Prostate gland (tissue), 2 donors: Measurements from ENCODE around the gene BEAN1. TPM values are rescaled to one million over a fixed set of nuclear protein-coding genes. Genes with fewer than 3 reads are reported as not detected.

ENCODE experiments used
- DNase-seq: peaks from one replicate; pipeline ENCODE4 v3.0.0-alpha.2; 2019; ENCODE audit warnings: low spot score
- H3K27ac ChIP-seq, 2 donors: fragments of 200-600 bp; sonication (generic); 2 replicates each; pipeline ENCODE4 v1.5.1; 2017 to 2019
- H3K27me3 ChIP-seq: fragments of 200-600 bp; sonication (generic); replicated peaks from 2 replicates; pipeline ENCODE4 v1.5.1; 2019; ENCODE audit not compliant: insufficient read depth
- H3K36me3 ChIP-seq, 2 donors: fragments of 200-600 bp; sonication (generic); 1 replicate in 1 of 2; 2 replicates in 1 of 2; pipeline versions ENCODE4 v1.5.1 to v1.8.1; 2017 to 2019
- H3K4me1 ChIP-seq: fragments of 200-600 bp; sonication (generic); replicated peaks from 2 replicates; pipeline ENCODE4 v1.5.1; 2019
- H3K4me3 ChIP-seq, 2 donors: fragments of 200-600 bp; sonication (generic); 2 replicates each; pipeline ENCODE4 v1.5.1; 2017 to 2019
- H3K9me3 ChIP-seq: fragments of 200-600 bp; sonication (generic); 2 replicates; pipeline ENCODE4 v1.5.1; 2017
- POLR2A ChIP-seq: fragments of 450-650 bp; IDR thresholded peaks from one replicate; pipeline ENCODE4 v1.6.1; 2016; ENCODE audit warnings: antibody characterized with exemption, mild to moderate bottlenecking
- POLR2AphosphoS5 ChIP-seq: sonication (generic); formaldehyde crosslinking; IDR thresholded peaks from one replicate; pipeline ENCODE4 v1.6.1; 2017; ENCODE audit warnings: antibody characterized with exemption
- WGBS: methylation state at CpG from one replicate; pipeline ENCODE4 v1.1.5; 2018; 5-methylcytosine and 5-hydroxymethylcytosine counted together
- intact Hi-C: fragments of 100-400 bp; cut with DNase I; formaldehyde crosslinking; loops from one replicate; pipeline ENCODE4 v1.14.2; 2022
- total RNA-seq, 2 donors: library from RNA; depleted of rRNA; stranded (reverse); fragments of >200 nt; gene quantifications; one replicate each; pipeline ENCODE4 v1.1.0, GENCODE V29; 2016
- TF ChIP-seq, protein P1 (sequence below), 4 experiments: fragments of 200-600 bp in 2 of 4; fragments of 450-650 bp in 2 of 4; sonication (generic) in 2 of 4; IDR thresholded peaks; 1 replicate in 3 of 4; 2 replicates in 1 of 4; pipeline ENCODE4 v1.5.1; 2016 to 2019; ENCODE audit warnings: antibody characterized with exemption in 4 of 4, mild to moderate bottlenecking in 2 of 4, moderate library complexity in 2 of 4

The BEAN1 gene
- total RNA-seq, 2 donors from 2014 or later, result 0.14 to 0.51 TPM

DNA sequence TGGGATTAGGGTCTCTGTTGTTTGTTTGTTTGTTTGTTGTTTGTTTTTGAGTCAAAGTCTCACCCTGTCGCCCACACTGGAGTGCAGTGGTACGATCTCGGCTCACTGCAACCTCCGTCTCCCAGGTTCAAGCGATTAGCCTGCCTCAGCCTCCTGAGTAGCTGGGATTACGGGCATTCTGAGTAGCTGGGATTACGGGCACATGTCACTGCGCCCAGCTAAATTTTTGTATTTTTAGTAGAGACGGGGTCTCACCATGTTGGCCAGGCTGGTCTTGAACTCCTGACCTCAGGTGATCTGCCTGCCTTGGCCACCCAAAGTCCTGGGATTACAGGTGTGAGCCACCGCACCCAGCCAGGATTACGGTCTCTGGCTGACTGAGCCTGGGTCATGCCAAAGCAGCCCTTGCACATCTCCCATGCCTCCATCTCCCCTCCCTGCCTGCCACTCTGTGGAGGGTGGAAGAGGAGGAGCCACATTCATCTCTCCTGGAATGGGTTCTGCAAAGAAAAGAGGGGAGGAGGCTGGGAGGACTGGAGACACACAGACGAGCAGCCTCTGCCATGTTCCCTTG lies 59.2 kb downstream of the BEAN1 start:
- TF ChIP-seq POLR2AphosphoS5, result no peak
- TF ChIP-seq POLR2A, result no peak
- TF ChIP-seq, protein P1, sequence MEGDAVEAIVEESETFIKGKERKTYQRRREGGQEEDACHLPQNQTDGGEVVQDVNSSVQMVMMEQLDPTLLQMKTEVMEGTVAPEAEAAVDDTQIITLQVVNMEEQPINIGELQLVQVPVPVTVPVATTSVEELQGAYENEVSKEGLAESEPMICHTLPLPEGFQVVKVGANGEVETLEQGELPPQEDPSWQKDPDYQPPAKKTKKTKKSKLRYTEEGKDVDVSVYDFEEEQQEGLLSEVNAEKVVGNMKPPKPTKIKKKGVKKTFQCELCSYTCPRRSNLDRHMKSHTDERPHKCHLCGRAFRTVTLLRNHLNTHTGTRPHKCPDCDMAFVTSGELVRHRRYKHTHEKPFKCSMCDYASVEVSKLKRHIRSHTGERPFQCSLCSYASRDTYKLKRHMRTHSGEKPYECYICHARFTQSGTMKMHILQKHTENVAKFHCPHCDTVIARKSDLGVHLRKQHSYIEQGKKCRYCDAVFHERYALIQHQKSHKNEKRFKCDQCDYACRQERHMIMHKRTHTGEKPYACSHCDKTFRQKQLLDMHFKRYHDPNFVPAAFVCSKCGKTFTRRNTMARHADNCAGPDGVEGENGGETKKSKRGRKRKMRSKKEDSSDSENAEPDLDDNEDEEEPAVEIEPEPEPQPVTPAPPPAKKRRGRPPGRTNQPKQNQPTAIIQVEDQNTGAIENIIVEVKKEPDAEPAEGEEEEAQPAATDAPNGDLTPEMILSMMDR (IDR thresholded peaks at IDR 0.05), result no peak
- 92% methylated on average over 12 of the region's 12 CpGs for WGBS
- DNase-seq, result no peak
- no peak overlapping the region for H3K4me3 ChIP-seq
- no peaks in the 10 kb centered on the region for H3K4me1 ChIP-seq
- H3K27me3 ChIP-seq, result no peaks in the 10 kb centered on the region
- H3K9me3 ChIP-seq, result no peaks in the 10 kb centered on the region
- no peaks in the 10 kb centered on the region for H3K36me3 ChIP-seq
- H3K27ac ChIP-seq, result no peak overlapping the region
- intact Hi-C loops, result no loop called here

DNA sequence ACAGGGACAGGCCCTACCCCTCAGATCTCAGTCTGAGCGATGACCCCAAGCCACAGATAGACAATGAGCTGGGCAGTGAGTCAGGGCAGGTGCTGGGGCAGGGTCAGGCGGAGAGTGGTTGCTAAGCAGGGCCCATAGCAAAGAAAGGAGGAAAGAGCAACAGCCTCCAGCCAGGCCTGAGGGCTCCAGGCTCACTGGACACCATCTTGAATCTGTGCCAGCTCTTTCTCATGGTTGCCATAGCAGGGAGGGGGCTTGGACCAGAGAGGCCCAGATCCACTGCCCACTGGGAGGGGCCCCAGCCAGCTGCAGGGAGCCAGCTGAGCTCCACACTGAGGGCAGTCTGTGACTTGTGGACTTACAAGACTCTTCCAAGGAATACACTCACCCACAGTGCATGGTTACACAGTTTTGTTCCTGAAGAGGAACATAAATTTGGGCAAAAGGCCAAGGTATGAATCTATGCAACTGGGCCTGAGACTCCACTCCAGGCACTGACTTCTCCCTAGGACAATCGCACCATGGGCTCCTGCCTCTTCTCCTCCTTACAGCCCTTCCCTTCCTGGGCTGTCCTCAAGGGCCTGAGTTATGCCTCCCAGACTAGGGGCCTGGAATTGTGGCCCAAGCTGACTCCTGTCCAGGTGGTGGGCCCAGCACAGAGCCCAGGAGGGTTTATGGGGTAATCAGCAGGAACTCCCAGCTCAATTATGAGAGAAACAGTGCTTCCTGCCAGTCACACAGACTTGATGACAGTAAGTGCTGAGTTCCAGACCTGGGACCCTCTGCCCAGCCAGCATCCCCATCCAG lies 59.9 kb downstream of the BEAN1 start:
- no peak overlapping the region for H3K4me3 ChIP-seq
- no peak overlapping the region for H3K27ac ChIP-seq
- no peaks in the 10 kb centered on the region for H3K27me3 ChIP-seq
- H3K9me3 ChIP-seq, result no peaks in the 10 kb centered on the region
- TF ChIP-seq, protein P1 (IDR thresholded peaks at IDR 0.05), result no peak
- no peak for TF ChIP-seq POLR2AphosphoS5
- TF ChIP-seq POLR2A, result no peak
- H3K36me3 ChIP-seq, result no peaks in the 10 kb centered on the region
- intact Hi-C loops, result no loop called here
- WGBS, result 77% methylated on average over 3 of the region's 3 CpGs
- no peak for DNase-seq
- no peaks in the 10 kb centered on the region for H3K4me1 ChIP-seq

DNA sequence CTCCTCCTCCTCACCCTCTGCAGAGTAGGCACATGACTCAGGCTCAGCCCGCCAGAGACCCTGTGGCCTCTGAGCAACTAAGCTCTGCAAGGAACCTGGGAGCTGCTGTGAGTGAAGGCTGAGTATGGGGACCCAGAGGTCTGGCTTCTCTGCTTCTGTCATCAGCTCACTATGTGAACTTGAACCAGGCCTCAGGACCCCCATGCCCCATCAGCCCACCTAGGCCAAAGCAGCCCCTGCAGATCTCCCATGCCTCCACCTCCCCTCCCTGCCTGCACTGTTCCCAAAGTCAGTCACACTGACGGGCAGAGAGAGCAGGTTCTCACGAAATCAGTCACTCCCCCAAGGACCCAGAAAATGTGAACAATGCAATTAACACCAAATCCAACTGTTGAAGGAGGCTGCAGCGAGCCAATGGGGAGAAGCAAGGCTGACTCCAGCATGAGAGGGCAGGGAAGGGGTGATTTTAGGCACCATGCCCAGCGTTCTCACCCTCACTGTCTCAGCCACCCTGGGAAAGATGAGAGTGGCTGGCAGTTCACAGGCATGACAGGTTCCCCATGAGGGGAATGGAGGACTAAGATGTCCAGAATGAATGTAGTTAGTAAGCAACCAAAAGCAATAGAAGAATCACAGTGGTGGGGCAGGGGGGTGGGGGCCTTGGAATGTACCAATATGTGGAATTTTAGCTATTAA lies 60.6 kb downstream of the BEAN1 start:
- TF ChIP-seq, protein P1 (IDR thresholded peaks at IDR 0.05), result no peak
- TF ChIP-seq POLR2AphosphoS5 (no peak), POLR2A (no peak)
- H3K4me3 ChIP-seq, result no peak overlapping the region
- intact Hi-C loops, result no loop called here
- 79% methylated on average over 5 of the region's 5 CpGs for WGBS
- no peak overlapping the region for H3K27ac ChIP-seq
- no peak for DNase-seq
- no peaks in the 10 kb centered on the region for H3K27me3 ChIP-seq
- no peaks in the 10 kb centered on the region for H3K9me3 ChIP-seq
- no peaks in the 10 kb centered on the region for H3K4me1 ChIP-seq
- no peaks in the 10 kb centered on the region for H3K36me3 ChIP-seq

DNA sequence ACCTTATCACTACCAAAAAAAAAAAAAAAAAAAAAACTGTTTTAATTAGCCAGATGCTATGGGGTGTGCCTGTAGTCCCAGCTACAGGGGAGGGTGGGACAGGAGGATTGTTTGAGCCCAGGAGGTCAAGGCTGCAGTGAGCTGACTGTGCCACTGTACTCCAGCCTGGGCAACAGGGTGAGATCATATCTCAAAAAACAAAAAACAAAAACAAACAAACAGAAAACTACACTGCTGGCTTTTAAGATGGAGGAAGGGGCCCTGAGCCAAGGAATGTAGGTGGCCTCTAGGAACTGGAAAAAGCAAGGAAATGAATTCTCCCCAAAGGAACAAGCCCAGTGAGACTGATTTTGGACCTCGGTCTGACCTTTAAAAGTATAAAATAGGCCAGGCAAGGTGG lies 61.4 kb downstream of the BEAN1 start:
- Histone ChIP-seq H3K27ac (no peak overlapping the region), H3K4me1 (no peaks in the 10 kb centered on the region), H3K36me3 (no peaks in the 10 kb centered on the region), H3K27me3 (no peaks in the 10 kb centered on the region), H3K4me3 (no peak overlapping the region), H3K9me3 (no peaks in the 10 kb centered on the region)
- intact Hi-C loops, result no loop called here
- no peak for DNase-seq
- 90% methylated on average over 1 of the region's 1 CpG for WGBS
- TF ChIP-seq POLR2A (no peak), POLR2AphosphoS5 (no peak)
- TF ChIP-seq, protein P1 (IDR thresholded peaks at IDR 0.05), result no peak
